ENCODE results near the gene GSTA5. TPM values are rescaled to one million over a fixed set of nuclear protein-coding genes. Genes with fewer than 3 reads are reported as not detected.

GSTA5 gene
- total RNA-seq, 2 donors from 2014 or later: not detected

Other genes starting within 250 kb of the GSTA5 start
- 10 to 100 TPM; 14.8 to 33.2 TPM for gene TMEM14A, start 169.7 kb downstream of the GSTA5 start, total RNA-seq
- 10 to 100 TPM; 73.7 to 76.1 TPM for gene GSTA2, start 77.3 kb downstream of the GSTA5 start, total RNA-seq
- 10 to 100 TPM; 33.2 to 54.1 TPM for gene GSTA1, start 37.0 kb downstream of the GSTA5 start, total RNA-seq
- not detected for gene GSTA3, start 68.9 kb upstream of the GSTA5 start, total RNA-seq
- gene GSTA4, start 154.5 kb upstream of the GSTA5 start, total RNA-seq: 10 to 100 TPM; 13.5 to 27.7 TPM
- 1 to 10 TPM; 5.6 to 7.3 TPM for gene CILK1, start 221.0 kb upstream of the GSTA5 start, total RNA-seq
- gene FBXO9, start 224.6 kb upstream of the GSTA5 start, total RNA-seq: 10 to 100 TPM; 53.7 to 69.0 TPM

Data from body of pancreas (tissue), 2 donors.